Astrocyte (in vitro differentiated cells and primary cell): ENCODE data around the gene IRF2BPL. TPM values are rescaled to one million over a fixed set of nuclear protein-coding genes. Genes with fewer than 3 reads are reported as not detected.

Source experiments
- DNase-seq: peaks from one replicate; pipeline ENCODE4 v3.0.0-alpha.2; 2010; ENCODE audit warnings: low read depth
- FAIRE-seq: peaks from 2 replicates; lab custom pipeline; 2011; peaks lifted over from hg19 to GRCh38; lab: Jason Lieb, UNC
- H2AFZ ChIP-seq: 2 replicates; pipeline ENCODE4 v1.6.0; 2012; ENCODE audit warnings: low read depth, low read length, inconsistent platforms
- H3K27ac ChIP-seq: 2 replicates; pipeline ENCODE4 v1.5.1; 2011; ENCODE audit warnings: low read depth, low read length, inconsistent platforms
- H3K27me3 ChIP-seq: 2 replicates; pipeline ENCODE4 v1.6.0; 2011; ENCODE audit warnings: low read length, inconsistent platforms; ENCODE audit not compliant: insufficient read depth
- H3K36me3 ChIP-seq: 2 replicates; pipeline ENCODE4 v1.5.1; 2011; ENCODE audit warnings: low read length, inconsistent platforms; ENCODE audit not compliant: insufficient read depth
- H3K4me1 ChIP-seq: 2 replicates; pipeline ENCODE4 v1.5.1; 2011; ENCODE audit warnings: low read length, inconsistent platforms; ENCODE audit not compliant: insufficient read depth
- H3K4me2 ChIP-seq: 2 replicates; pipeline ENCODE4 v1.6.0; 2012; ENCODE audit warnings: low read length, inconsistent platforms
- H3K4me3 ChIP-seq: 2 replicates; pipeline ENCODE4 v1.5.1; 2011; ENCODE audit warnings: low read depth, mild to moderate bottlenecking, low read length, inconsistent platforms; ENCODE audit not compliant: insufficient read depth
- H3K79me2 ChIP-seq: 2 replicates; pipeline ENCODE4 v1.6.0; 2012; ENCODE audit warnings: mild to moderate bottlenecking, low read length, inconsistent platforms; ENCODE audit not compliant: insufficient read depth
- H3K9ac ChIP-seq: 2 replicates; pipeline ENCODE4 v1.6.0; 2012; ENCODE audit warnings: mild to moderate bottlenecking, low read length, inconsistent platforms
- H3K9me3 ChIP-seq: 2 replicates; pipeline ENCODE4 v1.5.1; 2012; ENCODE audit warnings: low read depth, mild to moderate bottlenecking, low read length, inconsistent platforms; ENCODE audit not compliant: insufficient read depth
- H4K20me1 ChIP-seq: 2 replicates; pipeline ENCODE4 v1.6.0; 2012; ENCODE audit warnings: low read length, inconsistent platforms; ENCODE audit not compliant: insufficient read depth
- H3K27ac Mint-ChIP-seq: one replicate; pipeline ENCODE4 v1.8.0; 2021; ENCODE audit warnings: mild to moderate bottlenecking, mixed read lengths; ENCODE audit not compliant: unreplicated experiment
- H3K27me3 Mint-ChIP-seq: one replicate; pipeline ENCODE4 v1.8.0; 2021; ENCODE audit warnings: low read depth, mixed read lengths; ENCODE audit not compliant: unreplicated experiment
- H3K36me3 Mint-ChIP-seq: one replicate; pipeline ENCODE4 v1.8.0; 2021; ENCODE audit warnings: low read depth, mixed read lengths; ENCODE audit not compliant: unreplicated experiment
- H3K4me1 Mint-ChIP-seq: one replicate; pipeline ENCODE4 v1.8.0; 2021; ENCODE audit warnings: low read depth, mixed read lengths; ENCODE audit not compliant: unreplicated experiment
- H3K4me3 Mint-ChIP-seq: one replicate; pipeline ENCODE4 v1.8.0; 2021; ENCODE audit warnings: mild to moderate bottlenecking, moderate library complexity, mixed read lengths; ENCODE audit not compliant: unreplicated experiment
- H3K9me3 Mint-ChIP-seq: one replicate; pipeline ENCODE4 v1.8.0; 2021; ENCODE audit warnings: mild to moderate bottlenecking, mixed read lengths; ENCODE audit not compliant: unreplicated experiment
- CTCF ChIP-seq: IDR thresholded peaks from 2 replicates; pipeline ENCODE4 v1.5.1; 2011; ENCODE audit warnings: low read depth, mild to moderate bottlenecking, inconsistent platforms, low read length, moderate library complexity; ENCODE audit not compliant: insufficient read depth
- EZH2 ChIP-seq: IDR thresholded peaks from 2 replicates; pipeline ENCODE4 v1.6.1; 2012; ENCODE audit warnings: mild to moderate bottlenecking, low read length, inconsistent platforms; ENCODE audit not compliant: insufficient read depth
- total RNA-seq: library from RNA; stranded (reverse); gene quantifications from 2 replicates; pipeline ENCODE4 v1.2.1, GENCODE V29; 2021

IRF2BPL gene
- total RNA-seq, 1 donor from 2014 or later = 42.7 TPM

- Mint-ChIP-seq H3K27me3 (peaks cover 36% of the 10 kb centered on the region), H3K4me3 (peak overlapping the region; percentile 40), H3K36me3 (no peaks in the 10 kb centered on the region), H3K4me1 (peaks cover 6% of the 10 kb centered on the region), H3K27ac (peak overlapping the region; percentile 23), H3K9me3 (no peaks in the 10 kb centered on the region)
- Histone ChIP-seq H3K4me1 (no peaks in the 10 kb centered on the region), H2AFZ (no peak overlapping the region), H3K79me2 (no peaks in the 10 kb centered on the region), H4K20me1 (no peaks in the 10 kb centered on the region), H3K4me3 (no peak overlapping the region), H3K9ac (no peak overlapping the region), H3K36me3 (no peaks in the 10 kb centered on the region), H3K27me3 (no peaks in the 10 kb centered on the region), H3K27ac (no peak overlapping the region), H3K9me3 (no peaks in the 10 kb centered on the region), H3K4me2 (no peak overlapping the region)
- TF ChIP-seq EZH2 = no peak
- TF ChIP-seq CTCF = peak; percentile 79
- peak; percentile 22 for DNase-seq
- FAIRE-seq = no peak
Measured at GRCh38 chr14:77067632-77068516, 39.4 kb upstream of the IRF2BPL start.

- Histone ChIP-seq H3K9me3 (no peaks in the 10 kb centered on the region), H2AFZ (peak overlapping the region; percentile 32)
- no peak overlapping the region for H3K27ac Mint-ChIP-seq
Measured at GRCh38 chr14:77066578-77067172, 38.2 kb upstream of the IRF2BPL start.

More at GRCh38 chr14:77066578-77067172, 38.2 kb upstream of the IRF2BPL start:
- no peaks in the 10 kb centered on the region for H3K27me3 ChIP-seq
- no peak overlapping the region for H3K4me3 Mint-ChIP-seq
- no peaks in the 10 kb centered on the region for H4K20me1 ChIP-seq
- H3K9ac ChIP-seq = no peak overlapping the region
- no peaks in the 10 kb centered on the region for H3K36me3 ChIP-seq
- H3K9me3 Mint-ChIP-seq = no peaks in the 10 kb centered on the region
- H3K4me1 ChIP-seq = no peaks in the 10 kb centered on the region
- no peak for DNase-seq
- peaks cover 3% of the 10 kb centered on the region for H3K4me1 Mint-ChIP-seq
- no peak overlapping the region for H3K4me3 ChIP-seq
- no peak overlapping the region for H3K4me2 ChIP-seq
- no peaks in the 10 kb centered on the region for H3K36me3 Mint-ChIP-seq
- no peaks in the 10 kb centered on the region for H3K79me2 ChIP-seq
- no peak overlapping the region for H3K27ac ChIP-seq
- peaks cover 36% of the 10 kb centered on the region for H3K27me3 Mint-ChIP-seq
- FAIRE-seq = no peak
- TF ChIP-seq EZH2 (no peak), CTCF (no peak)
